Vagina (tissue), 2 donors: ENCODE results near the gene RASSF10.

Source experiments
- POLR2A ChIP-seq, 2 donors: fragments of 450-650 bp; IDR thresholded peaks; one replicate each; pipeline ENCODE4 v1.6.1; 2017; ENCODE audit warnings: antibody characterized with exemption in 2 of 2, mild to moderate bottlenecking in 2 of 2, moderate library complexity in 2 of 2
- POLR2AphosphoS5 ChIP-seq, 2 donors: sonication (generic); formaldehyde crosslinking; IDR thresholded peaks; one replicate each; pipeline ENCODE4 v1.9.0; 2017; ENCODE audit warnings: antibody characterized with exemption in 2 of 2, mild to moderate bottlenecking in 2 of 2, low read depth in 1 of 2; ENCODE audit not compliant: insufficient read depth in 1 of 2
- TF ChIP-seq, protein P1 (sequence below), 3 experiments: fragments of 450-650 bp in 2 of 3; fragments of 200-600 bp in 1 of 3; sonication (generic) in 1 of 3; IDR thresholded peaks; one replicate each; pipeline ENCODE4 v1.5.1; 2017 to 2019; ENCODE audit warnings: antibody characterized with exemption in 3 of 3, mild to moderate bottlenecking in 2 of 3, moderate library complexity in 2 of 3

DNA sequence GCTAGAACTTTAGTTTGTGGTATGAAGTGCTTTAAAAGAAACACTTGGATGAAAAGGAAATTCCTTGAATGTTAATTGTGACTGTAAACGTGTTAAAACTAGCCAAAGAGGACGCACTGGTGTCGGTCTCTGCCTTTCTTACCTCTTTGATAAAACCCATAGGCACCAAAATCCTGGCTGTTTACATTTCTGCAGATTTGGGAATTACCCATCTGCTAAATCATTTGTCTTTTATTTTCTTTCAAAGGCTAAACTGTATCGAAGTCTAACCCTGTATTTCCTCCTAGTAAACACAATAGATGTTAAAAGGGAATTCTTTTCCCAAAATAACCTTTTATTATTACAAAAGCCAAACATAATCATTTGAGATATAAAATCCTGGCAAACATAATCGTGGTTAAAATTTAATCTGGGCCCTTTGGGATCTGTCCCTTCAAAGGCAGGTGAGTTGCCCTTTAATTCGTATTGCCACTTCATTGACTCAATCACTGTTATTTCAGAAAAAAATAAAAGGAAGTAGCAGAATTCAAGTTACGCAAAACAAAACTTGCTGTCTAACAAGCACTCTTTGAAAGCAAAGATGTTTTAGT, 2.4 kb downstream of the RASSF10 start:
- TF ChIP-seq POLR2A (IDR thresholded peaks at IDR 0.05) (no peak), POLR2AphosphoS5 (IDR thresholded peaks at IDR 0.05; ENCODE audit: insufficient read depth in 1 of 2, low read depth in 1 of 2) (no peak)
- TF ChIP-seq, protein P1, sequence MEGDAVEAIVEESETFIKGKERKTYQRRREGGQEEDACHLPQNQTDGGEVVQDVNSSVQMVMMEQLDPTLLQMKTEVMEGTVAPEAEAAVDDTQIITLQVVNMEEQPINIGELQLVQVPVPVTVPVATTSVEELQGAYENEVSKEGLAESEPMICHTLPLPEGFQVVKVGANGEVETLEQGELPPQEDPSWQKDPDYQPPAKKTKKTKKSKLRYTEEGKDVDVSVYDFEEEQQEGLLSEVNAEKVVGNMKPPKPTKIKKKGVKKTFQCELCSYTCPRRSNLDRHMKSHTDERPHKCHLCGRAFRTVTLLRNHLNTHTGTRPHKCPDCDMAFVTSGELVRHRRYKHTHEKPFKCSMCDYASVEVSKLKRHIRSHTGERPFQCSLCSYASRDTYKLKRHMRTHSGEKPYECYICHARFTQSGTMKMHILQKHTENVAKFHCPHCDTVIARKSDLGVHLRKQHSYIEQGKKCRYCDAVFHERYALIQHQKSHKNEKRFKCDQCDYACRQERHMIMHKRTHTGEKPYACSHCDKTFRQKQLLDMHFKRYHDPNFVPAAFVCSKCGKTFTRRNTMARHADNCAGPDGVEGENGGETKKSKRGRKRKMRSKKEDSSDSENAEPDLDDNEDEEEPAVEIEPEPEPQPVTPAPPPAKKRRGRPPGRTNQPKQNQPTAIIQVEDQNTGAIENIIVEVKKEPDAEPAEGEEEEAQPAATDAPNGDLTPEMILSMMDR (IDR thresholded peaks at IDR 0.05) = no peak
